Jurkat, Clone E6-1 (cell line): Measurements from ENCODE around the gene LRCOL1.

Experiments used
- DNase-seq: peaks from one replicate; pipeline ENCODE4 v3.0.0-alpha.2; 2011; ENCODE audit warnings: low read depth, low spot score
- H3K4me3 ChIP-seq: 2 replicates; pipeline ENCODE4 v1.5.1; 2011; ENCODE audit warnings: mild to moderate bottlenecking, low read length, control low read depth, moderate library complexity

The LRCOL1 gene

DNA sequence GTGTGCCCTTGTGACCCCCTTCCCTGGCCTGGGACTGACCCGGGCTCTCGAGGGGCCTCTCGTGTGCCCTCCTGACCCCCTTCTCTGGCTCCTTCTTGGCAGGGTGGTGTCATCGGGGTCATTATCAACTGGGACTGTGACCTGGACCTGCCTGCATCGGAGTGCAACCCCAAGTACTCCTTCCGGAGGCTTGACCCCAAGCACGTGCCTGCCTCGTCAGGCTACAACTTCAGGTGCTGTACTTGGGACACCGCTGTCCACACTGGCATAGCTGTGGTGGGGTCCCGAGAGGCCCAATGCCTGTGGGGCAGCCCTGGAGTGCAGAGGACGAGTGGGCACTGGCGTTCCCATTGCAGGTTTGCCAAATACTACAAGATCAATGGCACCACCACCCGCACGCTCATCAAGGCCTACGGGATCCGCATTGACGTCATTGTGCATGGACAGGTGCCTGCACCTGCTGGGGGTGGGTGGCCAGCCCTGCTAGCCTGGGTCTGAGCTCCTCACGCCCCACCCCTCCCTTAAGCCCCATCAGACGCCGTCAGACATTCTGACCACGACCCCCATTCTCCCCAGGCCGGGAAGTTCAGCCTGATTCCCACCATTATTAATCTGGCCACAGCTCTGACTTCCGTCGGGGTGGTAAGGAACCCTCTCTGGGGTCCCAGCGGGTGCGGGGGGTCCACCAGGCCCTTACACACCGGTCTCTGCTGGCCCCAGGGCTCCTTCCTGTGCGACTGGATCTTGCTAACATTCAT lies 10.7 kb upstream of the LRCOL1 start:
- no peak overlapping the region for H3K4me3 ChIP-seq
- no peak for DNase-seq

DNA sequence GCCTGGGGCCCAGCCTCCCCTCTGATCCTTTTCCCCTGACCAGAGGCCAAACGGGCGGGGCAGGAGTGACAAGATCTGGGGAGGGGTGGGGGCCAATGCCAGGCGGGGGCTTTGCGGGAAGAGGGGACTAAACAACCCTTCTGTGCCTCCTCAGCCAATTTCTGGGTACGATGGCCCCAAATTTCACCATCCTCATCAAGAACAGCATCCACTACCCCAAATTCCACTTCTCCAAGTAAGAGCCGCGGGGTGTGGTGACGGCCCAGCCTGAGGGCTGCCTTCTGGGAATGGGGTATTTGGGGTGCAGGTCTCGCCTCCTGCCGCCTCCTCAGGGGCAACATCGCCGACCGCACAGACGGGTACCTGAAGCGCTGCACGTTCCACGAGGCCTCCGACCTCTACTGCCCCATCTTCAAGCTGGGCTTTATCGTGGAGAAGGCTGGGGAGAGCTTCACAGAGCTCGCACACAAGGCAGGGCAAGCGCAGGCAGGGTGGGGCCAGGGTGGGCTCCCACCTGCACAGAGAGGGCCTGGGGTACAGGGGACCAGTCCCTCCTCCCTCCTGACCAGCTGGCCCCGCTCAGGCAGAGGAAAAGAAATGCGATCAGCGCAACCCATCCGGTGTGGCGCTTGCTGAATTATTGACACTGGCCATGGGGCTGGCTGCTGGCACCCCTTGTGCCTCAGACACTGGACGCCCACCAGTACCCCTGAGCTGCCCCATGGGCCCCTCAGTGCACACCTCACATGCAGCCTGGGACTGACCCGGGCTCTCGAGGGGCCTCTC lies 9.9 kb upstream of the LRCOL1 start:
- no peak overlapping the region for H3K4me3 ChIP-seq
- no peak for DNase-seq

DNA sequence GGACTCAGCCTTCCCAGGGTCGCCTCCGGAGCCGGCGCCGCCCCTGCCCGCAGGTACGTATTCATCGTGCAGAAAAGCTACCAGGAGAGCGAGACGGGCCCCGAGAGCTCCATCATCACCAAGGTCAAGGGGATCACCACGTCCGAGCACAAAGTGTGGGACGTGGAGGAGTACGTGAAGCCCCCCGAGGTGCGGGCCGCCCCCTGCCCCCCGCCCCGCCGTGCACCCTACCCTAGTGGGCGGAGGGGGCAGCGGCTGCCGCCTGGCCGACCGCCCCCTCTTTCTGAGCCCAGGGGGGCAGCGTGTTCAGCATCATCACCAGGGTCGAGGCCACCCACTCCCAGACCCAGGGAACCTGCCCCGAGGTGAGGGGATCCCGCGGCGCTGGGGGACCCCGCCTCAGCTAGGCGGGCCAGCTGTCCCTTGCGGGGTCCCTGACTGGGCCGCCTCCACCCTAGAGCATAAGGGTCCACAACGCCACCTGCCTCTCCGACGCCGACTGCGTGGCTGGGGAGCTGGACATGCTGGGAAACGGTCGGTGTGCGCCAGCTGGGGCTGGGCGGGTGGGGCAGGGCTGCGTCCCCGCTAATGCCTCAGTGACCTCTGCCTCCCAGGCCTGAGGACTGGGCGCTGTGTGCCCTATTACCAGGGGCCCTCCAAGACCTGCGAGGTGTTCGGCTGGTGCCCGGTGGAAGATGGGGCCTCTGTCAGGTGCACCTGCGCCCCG lies 9.2 kb upstream of the LRCOL1 start:
- H3K4me3 ChIP-seq = no peak overlapping the region
- no peak for DNase-seq

DNA sequence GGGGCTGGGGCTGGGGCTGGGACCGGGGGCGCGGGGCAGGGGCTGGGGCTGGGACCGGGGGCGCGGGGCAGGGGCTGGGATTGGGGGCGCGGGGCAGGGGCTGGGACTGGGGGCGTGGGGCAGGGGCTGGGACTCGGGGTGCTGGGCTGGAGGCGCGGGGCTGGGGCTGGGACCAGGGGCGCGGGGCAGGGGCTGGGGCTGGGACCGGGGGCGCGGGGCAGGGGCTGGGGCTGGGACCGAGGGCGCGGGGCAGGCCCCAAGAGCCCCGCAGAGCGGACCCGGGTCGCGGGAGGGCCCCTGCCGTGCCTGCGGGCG lies 8.6 kb upstream of the LRCOL1 start:
- no peak for DNase-seq
- no peak overlapping the region for H3K4me3 ChIP-seq

DNA sequence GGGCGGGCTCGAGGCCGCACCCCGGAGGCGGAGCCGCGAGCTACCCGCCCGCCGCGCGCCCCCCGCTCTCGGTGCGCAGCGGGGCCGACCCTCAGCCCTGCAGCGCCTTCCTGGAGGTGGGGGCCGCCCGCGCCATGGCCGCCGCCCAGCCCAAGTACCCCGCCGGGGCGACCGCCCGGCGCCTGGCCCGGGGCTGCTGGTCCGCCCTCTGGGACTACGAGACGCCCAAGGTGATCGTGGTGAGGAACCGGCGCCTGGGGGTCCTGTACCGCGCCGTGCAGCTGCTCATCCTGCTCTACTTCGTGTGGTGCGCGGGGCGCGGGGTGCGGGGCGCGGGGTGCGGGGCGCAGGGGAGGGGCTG lies 8.3 kb upstream of the LRCOL1 start, which contains the start of gene P2RX2:
P2RX2 (plus strand) TSS at position 94 of the 361 bp plus-strand sequence; CDS start at position 135, 41 bp downstream.
- no peak within 1 kb of the TSS for H3K4me3 ChIP-seq
- DNase-seq = no peak

DNA sequence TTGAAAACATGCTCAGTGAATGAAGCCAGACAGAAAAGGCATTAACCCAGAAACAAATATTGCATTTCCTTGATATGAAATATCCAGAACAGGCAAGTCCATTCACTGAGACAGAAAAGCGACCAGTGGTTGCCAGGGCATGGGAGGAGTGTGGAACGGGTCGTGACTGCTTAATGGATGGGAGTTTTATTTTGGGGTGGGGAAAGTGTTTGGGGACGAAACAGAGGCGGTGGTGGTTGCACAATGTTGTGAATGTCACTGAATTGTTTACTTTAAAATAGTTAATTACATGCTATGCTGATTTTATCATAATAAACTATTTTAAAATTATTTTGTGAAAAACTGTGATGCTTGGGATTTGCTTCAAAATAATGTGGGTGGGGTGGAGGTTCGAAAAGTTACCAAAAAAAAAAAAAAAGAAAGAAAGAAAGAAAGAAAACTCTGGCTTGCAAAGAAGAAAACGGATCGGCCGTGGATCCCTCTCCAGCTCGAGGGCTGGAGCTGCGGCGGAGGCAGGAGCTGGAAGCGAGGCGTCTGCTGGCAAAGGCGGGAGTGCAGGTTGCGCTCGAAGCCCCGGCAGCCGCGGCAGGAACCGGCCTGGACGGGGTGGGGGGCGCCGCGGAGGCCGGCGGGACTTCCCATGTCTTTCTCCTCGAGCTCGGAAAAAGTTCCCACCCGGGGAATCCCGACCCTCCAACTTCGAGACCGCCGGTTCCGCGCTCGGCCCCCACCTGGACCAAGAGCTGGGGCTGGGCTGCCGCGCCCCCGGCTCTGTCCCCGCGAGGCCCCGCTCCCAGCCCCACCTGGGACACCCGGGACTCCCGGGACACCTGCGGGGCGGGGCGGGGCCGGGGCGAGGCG lies 7.7 kb upstream of the LRCOL1 start:
- no peak for DNase-seq
- H3K4me3 ChIP-seq = no peak overlapping the region

DNA sequence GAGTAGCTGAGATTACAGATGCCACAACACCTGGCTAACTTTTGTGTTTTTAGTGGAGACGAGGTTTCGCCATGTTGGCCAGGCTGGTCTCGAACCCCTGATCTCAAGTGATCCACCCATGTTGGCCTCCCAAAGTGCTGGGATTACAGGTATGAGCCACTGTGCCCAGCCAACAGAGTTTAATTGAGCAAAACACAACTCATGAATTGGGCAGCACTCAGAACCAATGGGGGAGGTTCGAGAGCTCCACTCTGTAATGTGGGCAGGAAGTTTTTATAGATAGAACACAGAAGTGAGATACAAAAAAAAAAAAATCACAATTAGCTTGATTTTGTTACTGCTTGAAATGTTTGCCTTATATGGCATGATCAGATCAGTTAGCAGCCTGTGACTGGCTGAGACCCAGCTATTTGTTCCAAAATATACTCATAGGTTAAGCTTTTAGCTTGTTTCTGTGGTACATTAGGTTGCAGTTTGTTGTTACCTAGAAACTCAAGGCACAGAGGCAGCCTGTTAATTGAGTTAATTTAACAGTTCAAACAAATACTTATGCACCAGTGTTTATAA lies 6.8 kb upstream of the LRCOL1 start:
- DNase-seq = no peak
- no peak overlapping the region for H3K4me3 ChIP-seq

- H3K4me3 ChIP-seq = no peak overlapping the region
- no peak for DNase-seq
These were observed 5.2 kb upstream of the LRCOL1 start for GRCh38 chr12:132615579-132616038.

GRCh38 chr12:132614861-132615578 lies 4.6 kb upstream of the LRCOL1 start:
- H3K4me3 ChIP-seq = no peak overlapping the region
- DNase-seq = peak; percentile 71

DNA sequence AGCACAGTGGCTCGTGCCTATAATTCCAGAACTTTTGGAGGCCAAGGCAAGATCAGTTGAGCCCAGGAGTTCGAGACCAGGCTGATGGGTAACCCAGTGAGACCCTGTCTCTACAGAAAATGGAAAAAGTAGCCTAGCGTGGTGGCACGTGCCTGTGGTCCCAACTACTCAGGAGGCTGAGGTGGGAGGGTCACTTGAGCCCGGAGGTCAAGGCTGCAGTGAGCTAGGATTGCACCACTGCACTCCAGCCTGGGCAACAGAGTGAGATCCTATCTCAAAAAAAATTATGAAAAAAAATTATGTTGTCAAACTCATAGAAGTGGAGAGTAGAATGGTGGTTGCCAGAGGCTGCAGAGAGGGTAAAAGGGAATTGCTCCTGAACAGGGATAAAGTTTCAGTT lies 3.6 kb upstream of the LRCOL1 start:
- no peak for DNase-seq

GRCh38 chr12:132611620-132612019 lies 1.2 kb upstream of the LRCOL1 start:
- H3K4me3 ChIP-seq = no peak overlapping the region
- no peak for DNase-seq

More for the DNA sequence above, 3.6 kb upstream of the LRCOL1 start:
- no peak overlapping the region for H3K4me3 ChIP-seq

DNA sequence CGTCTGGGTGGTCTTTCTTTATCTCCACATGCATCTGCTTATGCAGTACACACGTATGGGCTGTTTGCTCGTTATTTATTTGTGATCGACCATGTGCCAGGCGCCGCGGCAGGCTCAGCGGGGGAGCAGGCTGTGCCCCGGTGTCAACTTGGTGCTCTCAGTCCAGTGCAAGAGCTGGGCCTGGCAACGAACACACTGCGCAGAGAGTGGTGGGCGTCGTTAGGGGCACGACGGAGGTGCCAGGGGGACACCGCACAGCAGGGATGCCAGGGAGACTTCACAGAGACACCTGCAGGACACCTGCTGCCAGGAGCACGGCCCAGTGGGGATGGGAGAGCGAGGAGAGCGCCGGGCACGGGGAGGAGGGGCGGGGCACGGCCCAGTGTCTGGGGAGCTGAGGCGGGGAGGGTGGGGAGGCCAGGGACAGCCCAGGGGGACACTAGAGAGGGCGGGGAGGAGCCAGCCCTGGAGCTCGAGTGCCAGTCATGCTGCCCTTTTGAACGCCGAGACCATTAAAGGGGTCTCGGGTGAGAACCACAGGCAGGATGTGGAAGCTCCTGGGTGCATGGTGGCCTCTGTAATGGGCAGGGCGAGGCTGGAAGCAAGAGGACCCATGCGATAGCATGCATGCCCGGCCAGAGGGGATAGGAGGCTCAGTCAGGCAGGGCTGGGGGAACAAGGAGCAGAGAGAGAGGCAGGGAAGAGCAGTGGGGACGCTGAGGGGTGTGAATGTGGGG lies 652 bp upstream of the LRCOL1 start:
- no peak overlapping the region for H3K4me3 ChIP-seq
- no peak for DNase-seq

- DNase-seq = no peak
- H3K4me3 ChIP-seq = no peak overlapping the region
These were observed 1.9 kb downstream of the LRCOL1 start for GRCh38 chr12:132608231-132609171.

GRCh38 chr12:132606927-132607326 lies 3.5 kb downstream of the LRCOL1 start:
- no peak for DNase-seq

DNA sequence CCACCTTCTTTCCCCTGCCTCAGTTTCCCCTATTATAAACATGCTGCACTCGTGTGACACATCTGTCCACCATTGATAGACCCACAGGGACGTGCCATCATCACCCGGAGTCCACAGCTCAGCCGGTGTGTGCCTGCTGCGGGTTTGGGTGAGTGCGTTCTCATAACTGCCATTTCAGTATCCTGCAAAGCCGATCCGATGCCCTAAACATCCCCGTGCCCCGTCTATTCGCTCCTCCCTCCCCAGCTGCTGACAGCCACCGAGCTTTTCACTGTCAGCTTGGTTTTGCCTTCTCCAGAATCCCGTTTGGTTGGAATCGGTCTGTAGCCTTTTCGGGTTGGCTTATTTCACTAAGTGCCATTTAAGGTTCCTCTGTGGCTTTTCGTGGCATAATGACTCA lies 3.9 kb downstream of the LRCOL1 start:
- H3K4me3 ChIP-seq = no peak overlapping the region

More at GRCh38 chr12:132606927-132607326, 3.5 kb downstream of the LRCOL1 start:
- no peak overlapping the region for H3K4me3 ChIP-seq

GRCh38 chr12:132605892-132606291 lies 4.5 kb downstream of the LRCOL1 start:
- no peak for DNase-seq

More for the DNA sequence above, 3.9 kb downstream of the LRCOL1 start:
- DNase-seq = no peak

More at GRCh38 chr12:132605892-132606291, 4.5 kb downstream of the LRCOL1 start:
- H3K4me3 ChIP-seq = no peak overlapping the region
